CD4-positive, alpha-beta T cell treated with Interleukin-12 subunit alpha and Interleukin-12 subunit beta, for 1 hour (primary cell): ENCODE results near the gene AMN.
A peak's percentile ranks its signal among the peaks of the same experiment; 100 is the strongest.

Source experiments
- DNase-seq: peaks from one replicate; pipeline ENCODE4 v3.0.0-alpha.2; 2020

AMN gene

GRCh38 chr14:102947321-102948103 lies 25.0 kb downstream of the AMN start:
- no peak for DNase-seq

DNA sequence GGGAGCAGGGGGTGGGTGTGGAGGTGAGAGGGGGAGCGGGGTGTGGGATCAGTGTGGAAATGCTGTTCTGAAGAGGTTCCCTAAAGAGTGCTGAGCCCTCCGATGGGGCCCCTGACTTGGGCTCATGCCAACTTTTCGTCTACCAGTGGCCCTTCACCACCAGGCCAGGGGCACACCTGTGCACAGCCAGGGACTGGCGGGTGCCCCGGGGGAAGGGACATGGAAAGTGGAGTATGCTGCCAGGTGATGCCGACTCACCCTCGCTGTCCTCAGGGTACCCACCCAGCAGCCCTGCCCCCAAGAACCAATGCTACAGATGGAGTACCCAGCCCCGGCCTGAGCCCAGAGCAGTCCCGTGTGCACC lies 26.2 kb downstream of the AMN start:
- DNase-seq = no peak

- DNase-seq = peak; percentile 17
These were observed 26.8 kb downstream of the AMN start for GRCh38 chr14:102949062-102949800.

DNA sequence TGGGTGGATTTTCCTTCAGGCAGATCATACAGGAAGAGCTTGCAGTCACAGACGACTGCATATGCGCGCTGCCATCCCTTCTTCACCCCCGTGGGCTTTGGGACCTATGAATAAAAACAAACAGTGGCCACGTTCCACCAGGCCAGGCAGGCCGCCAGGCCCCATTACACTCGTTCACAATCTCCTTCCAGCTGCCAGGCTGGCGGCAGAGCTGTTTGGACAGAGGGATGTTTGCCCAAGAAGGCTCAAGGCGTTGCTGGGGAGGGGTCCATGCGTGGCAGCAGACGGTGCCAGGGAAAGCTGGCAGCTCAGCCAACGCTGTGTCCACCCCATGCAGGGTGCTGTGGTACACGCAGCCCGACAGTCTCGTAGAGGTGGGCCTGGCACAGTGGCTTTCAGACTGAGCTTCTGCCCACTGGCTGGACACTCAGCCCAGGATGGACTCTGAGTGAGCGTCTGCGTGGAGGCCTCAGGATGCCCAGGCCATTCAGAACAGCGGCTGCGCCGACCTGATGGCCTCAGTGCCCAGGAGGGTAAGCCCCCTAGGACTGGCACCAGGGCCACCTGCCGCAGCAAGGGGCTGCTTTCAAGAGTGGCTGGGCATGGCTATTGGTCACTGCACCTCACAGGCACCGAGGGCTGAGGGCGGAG lies 27.5 kb downstream of the AMN start:
- DNase-seq = no peak

- no peak for DNase-seq
These were observed 28.6 kb downstream of the AMN start for GRCh38 chr14:102951034-102951433.

DNA sequence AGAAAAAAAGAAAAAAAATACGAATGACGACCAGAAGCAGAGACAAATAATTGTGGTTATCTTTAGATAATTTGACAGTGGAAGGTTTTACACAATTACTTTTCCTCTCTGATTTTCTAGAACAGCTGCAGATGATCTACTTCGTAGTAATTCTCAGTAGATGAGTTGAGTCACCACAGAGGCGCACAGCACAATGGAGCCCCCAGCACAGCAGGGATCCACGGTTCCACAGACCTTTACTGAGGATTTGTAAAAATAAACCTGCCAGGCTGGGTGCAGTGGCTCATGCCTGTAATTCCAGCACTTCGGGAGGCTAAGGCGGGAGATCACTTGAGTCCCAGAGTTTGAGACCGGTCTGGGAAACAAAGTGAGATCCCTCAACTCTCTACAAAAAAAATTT lies 29.3 kb downstream of the AMN start:
- no peak for DNase-seq

- no peak for DNase-seq
These were observed 29.8 kb downstream of the AMN start for GRCh38 chr14:102952276-102952675.

GRCh38 chr14:102953100-102953499 lies 30.6 kb downstream of the AMN start:
- DNase-seq = no peak

- no peak for DNase-seq
These were observed 31.8 kb downstream of the AMN start for GRCh38 chr14:102954081-102954789.

GRCh38 chr14:102955636-102956408 lies 33.4 kb downstream of the AMN start:
- DNase-seq = no peak

- no peak for DNase-seq
These were observed 34.8 kb downstream of the AMN start for GRCh38 chr14:102957222-102957621.

- no peak for DNase-seq
These were observed 36.0 kb downstream of the AMN start for GRCh38 chr14:102958461-102958860.

DNA sequence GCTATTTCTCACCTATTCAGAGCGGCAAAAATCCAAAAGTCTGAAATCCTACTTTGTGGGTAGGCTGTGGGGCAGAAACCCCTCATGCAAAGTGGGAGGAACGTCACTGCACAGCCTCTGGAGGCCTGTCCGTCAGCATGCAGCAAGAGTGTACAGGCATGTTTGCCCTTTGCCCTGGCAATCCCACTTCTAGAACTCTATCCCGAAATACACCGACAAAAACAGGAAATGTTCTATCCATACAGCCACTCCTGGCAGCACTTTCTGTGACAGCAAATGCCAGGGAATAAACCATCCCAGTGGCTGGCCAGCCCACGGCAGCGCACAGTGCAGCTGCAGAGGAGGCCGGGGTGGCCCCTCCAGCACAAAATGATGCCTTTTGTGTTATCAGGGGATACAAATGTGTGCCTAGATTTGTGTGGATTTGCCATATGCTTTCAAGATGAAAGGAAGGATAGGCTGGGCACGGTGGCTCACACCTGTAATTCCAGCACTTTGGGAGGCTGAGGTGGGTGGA lies 39.7 kb downstream of the AMN start:
- no peak for DNase-seq

DNA sequence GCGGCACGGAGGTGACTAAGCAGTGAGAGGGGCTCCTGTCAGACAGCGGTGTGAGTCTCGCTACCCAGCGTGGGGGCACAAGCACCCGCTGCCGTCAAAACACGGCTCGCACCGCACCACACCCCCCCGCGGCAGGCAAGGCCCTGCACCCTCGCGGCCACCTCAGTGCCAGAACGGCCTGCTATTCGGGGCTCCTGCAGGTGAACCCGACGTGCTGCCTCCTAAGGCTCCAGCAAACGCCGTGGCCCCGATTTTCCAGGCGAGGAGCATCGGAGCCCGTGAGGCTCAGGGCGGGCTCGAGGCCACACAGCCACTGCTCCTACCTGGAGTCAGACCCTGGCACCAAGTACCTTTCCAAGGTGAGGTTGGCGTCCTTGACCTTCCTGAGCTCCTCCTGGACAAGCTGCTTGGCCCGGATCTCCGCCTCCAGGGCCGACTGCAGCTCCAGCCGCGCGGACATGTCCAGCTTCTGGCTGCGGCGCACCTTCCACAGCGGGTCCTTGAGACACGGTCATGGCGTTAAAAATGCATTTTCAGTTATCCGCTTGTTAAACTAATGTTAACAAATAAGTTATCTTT lies 41.8 kb downstream of the AMN start:
- no peak for DNase-seq

- no peak for DNase-seq
These were observed 42.8 kb downstream of the AMN start for GRCh38 chr14:102965282-102965681.

GRCh38 chr14:102965971-102966655 lies 43.6 kb downstream of the AMN start:
- no peak for DNase-seq

- no peak for DNase-seq
These were observed 44.4 kb downstream of the AMN start for GRCh38 chr14:102966681-102967505.

DNA sequence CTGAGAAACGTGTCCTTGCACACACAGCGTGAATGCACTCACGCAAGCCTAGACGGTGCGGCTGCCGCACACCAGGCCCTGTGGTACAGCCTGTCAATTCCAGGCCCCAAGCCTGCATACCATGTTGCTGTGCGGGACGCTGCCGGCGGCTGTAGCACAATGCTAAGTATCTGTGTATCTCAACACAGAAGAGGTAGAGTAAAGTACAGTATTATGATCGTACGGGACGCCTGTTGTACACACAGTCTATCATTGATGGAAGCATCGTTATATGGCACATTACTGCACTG lies 45.0 kb downstream of the AMN start:
- no peak for DNase-seq

DNA sequence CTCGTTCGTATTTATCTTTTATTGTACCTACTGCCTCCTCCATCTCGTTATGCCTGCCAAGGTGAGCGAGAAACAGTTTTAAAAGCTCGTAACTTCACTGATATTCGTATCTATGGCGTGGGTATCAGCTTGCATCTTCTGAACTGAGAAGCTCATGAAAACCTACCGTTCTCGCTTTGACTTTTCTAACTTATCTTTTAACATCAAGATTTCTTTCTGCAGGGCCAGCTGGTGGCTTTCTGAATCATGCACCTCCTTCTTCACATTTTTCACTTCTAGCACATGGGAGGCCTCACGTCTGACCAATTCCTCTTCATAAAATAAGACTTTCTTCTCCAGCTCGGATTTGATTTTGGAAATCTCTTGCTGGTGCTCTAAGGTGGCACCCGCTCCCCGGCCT lies 45.8 kb downstream of the AMN start:
- no peak for DNase-seq

- DNase-seq = no peak
These were observed 46.8 kb downstream of the AMN start for GRCh38 chr14:102969060-102969791.
